ENCODE measurements around the gene SDK1. TPM values are rescaled to one million over a fixed set of nuclear protein-coding genes. Genes with fewer than 3 reads are reported as not detected.

Gene SDK1
- total RNA-seq, 2 donors from 2014 or later = 19.8 to 32.4 TPM

DNA sequence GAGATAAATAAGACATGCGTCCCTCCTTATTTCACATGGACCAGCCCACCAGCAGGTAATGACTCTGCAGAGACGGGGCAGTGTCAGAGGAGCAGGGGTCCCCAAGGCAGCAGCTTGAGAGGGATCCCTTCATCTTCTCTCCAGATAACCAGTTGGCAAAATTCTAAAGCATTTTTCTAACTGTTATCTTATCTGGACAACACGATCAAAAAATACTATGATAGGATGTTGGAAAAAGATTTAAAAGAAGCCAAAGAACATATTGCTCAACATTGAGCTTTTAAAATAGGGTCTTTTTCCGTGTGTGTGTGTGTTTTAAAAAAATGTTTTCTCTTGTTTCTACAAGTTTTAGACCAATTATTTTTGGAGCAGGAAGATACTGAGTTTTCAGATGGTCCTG lies 641.2 kb downstream of the SDK1 start:
- no peaks in the 10 kb centered on the region for H3K36me3 ChIP-seq (replicated peaks in 1 of 2; ENCODE audit: insufficient read depth in 1 of 2, low read depth in 2 of 2)
- no peak overlapping the region for H3K4me3 ChIP-seq
- DNase-seq = no peak
- H3K4me1 ChIP-seq = no peaks in the 10 kb centered on the region
- ATAC-seq = no peak
- WGBS, 2 donors = 58% methylated on average over 4 of the region's 4 CpGs
- no peaks in the 10 kb centered on the region for H3K27me3 ChIP-seq
- peaks cover 0 to 10% (median 0%) of the 10 kb centered on the region in 3 donors for H3K9me3 ChIP-seq
- no peak overlapping the region for H3K27ac ChIP-seq
- TF ChIP-seq, protein P1, sequence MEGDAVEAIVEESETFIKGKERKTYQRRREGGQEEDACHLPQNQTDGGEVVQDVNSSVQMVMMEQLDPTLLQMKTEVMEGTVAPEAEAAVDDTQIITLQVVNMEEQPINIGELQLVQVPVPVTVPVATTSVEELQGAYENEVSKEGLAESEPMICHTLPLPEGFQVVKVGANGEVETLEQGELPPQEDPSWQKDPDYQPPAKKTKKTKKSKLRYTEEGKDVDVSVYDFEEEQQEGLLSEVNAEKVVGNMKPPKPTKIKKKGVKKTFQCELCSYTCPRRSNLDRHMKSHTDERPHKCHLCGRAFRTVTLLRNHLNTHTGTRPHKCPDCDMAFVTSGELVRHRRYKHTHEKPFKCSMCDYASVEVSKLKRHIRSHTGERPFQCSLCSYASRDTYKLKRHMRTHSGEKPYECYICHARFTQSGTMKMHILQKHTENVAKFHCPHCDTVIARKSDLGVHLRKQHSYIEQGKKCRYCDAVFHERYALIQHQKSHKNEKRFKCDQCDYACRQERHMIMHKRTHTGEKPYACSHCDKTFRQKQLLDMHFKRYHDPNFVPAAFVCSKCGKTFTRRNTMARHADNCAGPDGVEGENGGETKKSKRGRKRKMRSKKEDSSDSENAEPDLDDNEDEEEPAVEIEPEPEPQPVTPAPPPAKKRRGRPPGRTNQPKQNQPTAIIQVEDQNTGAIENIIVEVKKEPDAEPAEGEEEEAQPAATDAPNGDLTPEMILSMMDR (IDR thresholded peaks at IDR 0.05) = no peak
- TF ChIP-seq POLR2A (IDR thresholded peaks at IDR 0.05) = no peak
- intact Hi-C loops (cut with DNase I) = no loop called here

DNA sequence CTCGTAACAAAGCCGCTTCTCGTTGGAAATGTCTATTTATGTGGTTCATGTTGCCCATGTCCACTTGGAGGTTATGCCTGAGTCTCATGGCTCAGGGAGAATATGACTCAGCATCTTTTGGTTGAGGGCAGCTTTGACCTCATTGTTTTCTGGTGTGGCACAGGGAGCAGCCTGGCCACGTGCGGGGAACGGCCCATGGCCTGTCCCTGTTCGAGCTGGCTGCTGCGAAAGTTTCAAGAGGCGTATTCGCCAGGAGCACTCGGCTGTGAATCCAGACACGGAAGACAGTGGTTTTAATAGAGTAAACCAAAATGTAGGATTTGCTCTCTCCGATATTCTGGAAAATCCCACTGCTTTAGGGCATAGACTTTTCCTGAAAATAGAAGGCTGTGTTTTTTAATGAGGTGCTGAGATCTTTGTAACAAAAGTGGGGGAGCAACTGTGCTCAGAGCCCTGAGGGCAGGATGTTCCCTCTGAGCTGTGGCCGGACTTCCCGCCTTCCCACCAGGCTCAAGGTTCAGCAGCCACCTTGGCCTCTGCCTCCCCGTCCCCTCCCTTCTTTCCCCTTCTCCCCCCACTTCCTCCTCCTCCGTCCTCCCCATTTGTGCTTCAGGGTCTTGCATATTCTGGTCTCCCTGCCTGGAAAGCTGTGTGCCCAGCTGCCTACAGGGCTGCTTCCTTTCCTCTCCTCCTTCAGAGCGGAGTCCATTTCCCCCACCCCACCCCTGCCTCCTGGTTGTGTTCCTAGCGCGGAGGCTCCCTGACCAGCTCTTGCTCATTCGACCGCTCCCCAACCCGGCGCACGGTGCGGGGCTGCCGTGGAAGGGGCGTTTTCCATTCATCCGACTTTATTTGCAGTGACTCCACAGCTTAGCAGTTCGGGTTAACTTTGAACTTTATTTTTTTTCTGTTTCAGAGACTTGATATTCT lies 642.0 kb downstream of the SDK1 start:
- Histone ChIP-seq H3K4me1 (no peaks in the 10 kb centered on the region), H3K36me3 (replicated peaks in 1 of 2; ENCODE audit: insufficient read depth in 1 of 2, low read depth in 2 of 2) (no peaks in the 10 kb centered on the region), H3K4me3 (no peak overlapping the region), H3K27ac (no peak overlapping the region), H3K27me3 (no peaks in the 10 kb centered on the region), H3K9me3 (peaks cover 0 to 10% (median 0%) of the 10 kb centered on the region in 3 donors)
- ATAC-seq (no peak), DNase-seq (no peak)
- intact Hi-C loops (cut with DNase I) = no loop called here
- 86 to 94% methylated on average over 22 to 27 of the region's 30 CpGs for WGBS, 2 donors
- TF ChIP-seq POLR2A (IDR thresholded peaks at IDR 0.05) = no peak
- TF ChIP-seq, protein P1 (IDR thresholded peaks at IDR 0.05) = no peak

DNA sequence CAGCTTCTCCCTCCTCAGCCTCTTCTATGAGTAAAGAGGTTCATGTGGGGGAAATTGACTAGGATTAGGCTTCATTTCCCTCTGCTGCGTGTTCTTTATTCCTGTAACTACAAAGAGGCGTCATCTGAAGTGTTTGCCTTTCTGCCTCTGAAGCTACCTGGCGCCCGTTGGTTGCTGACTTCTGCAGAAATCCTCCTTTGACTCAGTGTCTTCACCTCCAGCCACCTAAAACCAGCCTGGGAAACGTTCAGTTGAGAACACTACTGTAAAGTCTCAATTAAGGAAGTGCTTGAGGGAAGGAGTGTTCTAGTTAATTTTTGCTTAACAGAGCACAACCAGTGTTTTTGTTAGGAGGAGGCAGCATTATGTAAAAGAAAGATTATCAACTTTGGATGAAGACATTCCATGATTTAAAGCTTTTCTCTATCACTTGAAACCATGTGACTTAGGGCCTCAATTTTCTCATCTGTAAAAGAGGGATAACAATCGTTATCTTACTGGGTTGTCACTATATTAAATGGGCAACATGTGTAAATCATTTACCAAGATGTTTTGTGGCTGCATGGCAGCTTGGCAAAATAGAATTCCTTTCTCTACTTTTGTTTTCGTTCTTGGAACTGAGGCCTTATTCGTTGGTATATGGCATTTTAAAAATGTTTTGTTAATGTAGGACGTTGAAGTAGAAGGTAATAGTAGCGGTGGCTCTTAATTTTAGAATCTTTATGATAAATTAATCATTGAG lies 642.9 kb downstream of the SDK1 start:
- no peak overlapping the region for H3K4me3 ChIP-seq

DNA sequence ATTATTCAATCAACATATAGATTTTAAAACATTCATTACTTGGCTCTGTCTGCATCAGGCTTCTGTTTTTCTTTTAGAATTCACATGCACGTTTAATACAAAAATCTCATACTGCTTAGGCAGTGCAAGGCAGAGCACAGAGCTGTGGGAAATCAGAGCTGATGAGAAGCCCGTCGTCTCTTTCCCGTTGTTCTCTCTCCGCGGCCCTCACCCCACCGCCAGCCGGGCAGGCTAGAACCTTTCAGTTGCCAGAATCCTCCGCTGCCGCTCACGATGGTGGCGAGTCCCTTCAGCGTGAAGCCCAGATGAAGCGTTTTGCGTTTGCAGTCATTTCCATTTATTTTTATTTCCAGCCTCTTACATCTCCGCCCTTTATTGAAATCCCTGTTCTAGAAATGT lies 648.2 kb downstream of the SDK1 start:
- H3K4me3 ChIP-seq = no peak overlapping the region
- WGBS, 2 donors = 71 to 76% methylated on average over 16 of the region's 16 CpGs
- intact Hi-C loops (cut with DNase I) = no loop called here
- peaks cover 0 to 10% (median 0%) of the 10 kb centered on the region in 3 donors for H3K9me3 ChIP-seq
- no peaks in the 10 kb centered on the region for H3K36me3 ChIP-seq (replicated peaks in 1 of 2; ENCODE audit: insufficient read depth in 1 of 2, low read depth in 2 of 2)
- DNase-seq (no peak), ATAC-seq (no peak)
- TF ChIP-seq, protein P1 (IDR thresholded peaks at IDR 0.05) = no peak
- H3K27me3 ChIP-seq = no peaks in the 10 kb centered on the region
- H3K27ac ChIP-seq = no peak overlapping the region
- no peaks in the 10 kb centered on the region for H3K4me1 ChIP-seq

More for the DNA sequence above, 642.9 kb downstream of the SDK1 start:
- no peaks in the 10 kb centered on the region for H3K36me3 ChIP-seq (replicated peaks in 1 of 2; ENCODE audit: insufficient read depth in 1 of 2, low read depth in 2 of 2)
- H3K9me3 ChIP-seq = peaks cover 0 to 10% (median 0%) of the 10 kb centered on the region in 3 donors
- no peaks in the 10 kb centered on the region for H3K4me1 ChIP-seq
- ATAC-seq (no peak), DNase-seq (no peak)
- H3K27me3 ChIP-seq = no peaks in the 10 kb centered on the region
- TF ChIP-seq, protein P1 (IDR thresholded peaks at IDR 0.05) = no peak
- 69 to 72% methylated on average over 10 of the region's 10 CpGs for WGBS, 2 donors
- no peak overlapping the region for H3K27ac ChIP-seq
- intact Hi-C loops (cut with DNase I) = no loop called here

Data from body of pancreas (tissue), 4 donors.